Panc1 (cell line): ENCODE data around the gene ANAPC15. TPM values are rescaled to one million over a fixed set of nuclear protein-coding genes. Genes with fewer than 3 reads are reported as not detected.

Source experiments
- ATAC-seq: fragments of 200-7000 bp; cut with Tn5 transposase; 2 replicates; pipeline ENCODE4 v1.9.1; 2020; ENCODE audit warnings: mild to moderate bottlenecking, moderate library complexity
- BruUV-seq: library from RNA; stranded (reverse); fragments of 400-500 nt; replicated peaks from 2 replicates; lab custom pipeline; 2021; lab: Mats Ljungman, UMichigan
- CTCF ChIA-PET: fragments of 300-600 bp; sonication (Branson Sonifier 250); formaldehyde crosslinking; loops from one replicate; lab custom pipeline; 2022; ENCODE audit warnings: antibody characterized with exemption; lab: Charles Lee
- POLR2A ChIA-PET: fragments of 300-600 bp; sonication (Branson Sonifier 250); formaldehyde crosslinking; loops from one replicate; lab custom pipeline; 2022; ENCODE audit warnings: antibody characterized with exemption; lab: Charles Lee
- DNase-seq: peaks from one replicate; pipeline ENCODE4 v3.0.0-alpha.2; 2010; ENCODE audit warnings: low read depth, low spot score
- H3K27ac ChIP-seq: 2 replicates; pipeline ENCODE4 v1.5.1; 2011; ENCODE audit warnings: mild to moderate bottlenecking, low read length, inconsistent platforms
- H3K27me3 ChIP-seq: fragments of 200-500 bp; sonication (Bioruptor generic); 2 replicates; pipeline ENCODE4 v1.6.0; 2014; ENCODE audit warnings: low read length, inconsistent platforms; ENCODE audit not compliant: control insufficient read depth, insufficient read depth
- H3K36me3 ChIP-seq: fragments of 200-500 bp; sonication (Bioruptor generic); 2 replicates; pipeline ENCODE4 v1.5.1; 2014; ENCODE audit warnings: inconsistent platforms, mild to moderate bottlenecking, low read length, moderate library complexity; ENCODE audit not compliant: control insufficient read depth, insufficient read depth
- H3K4me1 ChIP-seq: 2 replicates; pipeline ENCODE4 v1.5.1; 2011; ENCODE audit warnings: inconsistent platforms, mild to moderate bottlenecking, low read length, moderate library complexity; ENCODE audit not compliant: control insufficient read depth, insufficient read depth
- H3K4me3 ChIP-seq, 2 experiments: 2 replicates each; pipeline ENCODE4 v1.5.1; 2011 to 2012; ENCODE audit warnings: low read depth in 2 of 2, low read length in 2 of 2, mild to moderate bottlenecking in 2 of 2, inconsistent platforms in 1 of 2, moderate library complexity in 1 of 2
- H3K9me3 ChIP-seq: fragments of 200-500 bp; sonication (Bioruptor generic); 2 replicates; pipeline ENCODE4 v1.5.1; 2014; ENCODE audit warnings: low read depth, mild to moderate bottlenecking, inconsistent platforms, low read length, moderate library complexity; ENCODE audit not compliant: control insufficient read depth, insufficient read depth
- CTCF ChIP-seq: fragments of 450-650 bp; IDR thresholded peaks from 2 replicates; pipeline ENCODE4 v1.5.1; 2017; ENCODE audit warnings: mild to moderate bottlenecking
- POLR2AphosphoS5 ChIP-seq: IDR thresholded peaks from 2 replicates; pipeline ENCODE4 v1.6.1; 2012; ENCODE audit warnings: mild to moderate bottlenecking, low read depth, low read length, moderate library complexity
- REST ChIP-seq, 2 experiments: IDR thresholded peaks; 2 replicates each; pipeline ENCODE4 v1.6.1; 2011 to 2012; ENCODE audit warnings: low read depth in 2 of 2, control low read depth in 1 of 2, low read length in 1 of 2, mild to moderate bottlenecking in 1 of 2, moderate library complexity in 1 of 2; ENCODE audit not compliant: insufficient read depth in 1 of 2
- SIN3A ChIP-seq: IDR thresholded peaks from 2 replicates; pipeline ENCODE4 v1.6.1; 2012; ENCODE audit warnings: low read depth, mild to moderate bottlenecking, low read length, moderate library complexity, borderline replicate concordance; ENCODE audit not compliant: insufficient read depth
- TCF7L2 ChIP-seq: IDR thresholded peaks from 2 replicates; pipeline ENCODE4 v1.6.1; 2011; ENCODE audit warnings: mild to moderate bottlenecking, low read depth, low read length, inconsistent platforms
- in situ Hi-C: cut with HindIII; loops from 2 replicates; pipeline ENCODE4 v1.10.0; 2016; ENCODE audit warnings: low sequenced_read_pairs, low pct_unique_long_range_greater_than_20kb
- intact Hi-C: fragments of 100-400 bp; cut with micrococcal nuclease; formaldehyde crosslinking; loops from one replicate; pipeline ENCODE4 v1.10.0; 2022; ENCODE audit not compliant: unreplicated experiment
- total RNA-seq: library from RNA; stranded (reverse); gene quantifications from one replicate; pipeline ENCODE4 v1.2.1, GENCODE V29; 2021; ENCODE audit not compliant: unreplicated experiment

The ANAPC15 gene
- total RNA-seq, 1 experiment from 2014 or later, result 78.2 TPM

- Histone ChIP-seq H3K4me1 (no peaks in the 10 kb centered on the region), H3K36me3 (no peaks in the 10 kb centered on the region), H3K27me3 (peaks cover 2% of the 10 kb centered on the region; the same call in 1 of the 2 replicates), H3K9me3 (0 out of 2 replicates have a peak, but pooled peaks cover 3% of the 10 kb centered on the region), H3K27ac (no peak overlapping the region), H3K4me3 (no peak overlapping the region)
- intact Hi-C loops, result no loop called here
- TF ChIP-seq SIN3A, result no peak
- no peak for TF ChIP-seq CTCF
- no peak for TF ChIP-seq TCF7L2
- TF ChIP-seq REST (IDR thresholded peaks at IDR 0.05; ENCODE audit: insufficient read depth in 1 of 2, low read depth in 2 of 2, low read length in 1 of 2), result no peak
- no peak for TF ChIP-seq POLR2AphosphoS5
- no TSS peak for BruUV-seq
- ATAC-seq (no peak), DNase-seq (no peak)
- ChIA-PET CTCF (no interaction called here), POLR2A (no interaction called here)
- in situ Hi-C loops, result loop anchor here (10.0 kb wide), 1 partner anchor 532 kb away; no protein-coding TSS in a partner anchor
These were observed 10.1 kb upstream of the ANAPC15 start for GRCh38 chr11:72122607-72123006.

GRCh38 chr11:72120930-72121329 lies 8.4 kb upstream of the ANAPC15 start:
- no peak overlapping the region for H3K27ac ChIP-seq
- BruUV-seq, result no TSS peak
- in situ Hi-C loops, result loop anchor here (10.0 kb wide), 1 partner anchor 534 kb away; no protein-coding TSS in a partner anchor
- H3K27me3 ChIP-seq, result no peaks in the 10 kb centered on the region; the same call in 1 of the 2 replicates
- no peak for TF ChIP-seq POLR2AphosphoS5
- no peak for TF ChIP-seq REST (IDR thresholded peaks at IDR 0.05; ENCODE audit: insufficient read depth in 1 of 2, low read depth in 2 of 2, low read length in 1 of 2)
- TF ChIP-seq SIN3A, result no peak
- no peak for TF ChIP-seq TCF7L2
- TF ChIP-seq CTCF, result no peak
- intact Hi-C loops, result no loop called here
- DNase-seq (no peak), ATAC-seq (no peak)
- no peaks in the 10 kb centered on the region for H3K4me1 ChIP-seq
- H3K4me3 ChIP-seq, result no peak overlapping the region
- no peaks in the 10 kb centered on the region for H3K9me3 ChIP-seq
- ChIA-PET CTCF (no interaction called here), POLR2A (no interaction called here)
- no peaks in the 10 kb centered on the region for H3K36me3 ChIP-seq
